B cell (primary cell): ENCODE results near the gene DUT. TPM values are rescaled to one million over a fixed set of nuclear protein-coding genes. Genes with fewer than 3 reads are reported as not detected.

ENCODE experiments used
- ATAC-seq: fragments of 200-7000 bp; cut with Tn5 transposase; one replicate; pipeline ENCODE4 v1.10.0; 2021; ENCODE audit warnings: low read depth, mild to moderate bottlenecking, moderate number of reproducible peaks, moderate library complexity
- CTCF ChIA-PET: fragments of 350-600 bp; sonication (Branson Sonifier 250); formaldehyde crosslinking; loops from one replicate; lab custom pipeline; 2021; ENCODE audit warnings: antibody characterized with exemption, inconsistent platforms; lab: Charles Lee
- POLR2A ChIA-PET: fragments of 350-600 bp; sonication (Branson Sonifier 250); formaldehyde crosslinking; loops from one replicate; lab custom pipeline; 2021; ENCODE audit warnings: antibody characterized with exemption; lab: Charles Lee
- DNase-seq: peaks from one replicate; pipeline ENCODE4 v3.0.0; 2013
- H2AFZ ChIP-seq: 2 replicates; pipeline ENCODE4 v1.6.1; 2012; ENCODE audit warnings: mild to moderate bottlenecking, low read depth, low read length; ENCODE audit not compliant: insufficient read depth, poor library complexity, severe bottlenecking
- H3K27ac ChIP-seq, 2 donors: 1 replicate in 1 of 2; 2 replicates in 1 of 2; pipeline ENCODE4 v1.5.1; 2012 to 2013; ENCODE audit warnings: low read length in 2 of 2, mild to moderate bottlenecking in 2 of 2, moderate library complexity in 1 of 2
- H3K27me3 ChIP-seq, 4 experiments: fragments of 200-600 bp in 1 of 4; sonication (generic) in 1 of 4; replicated peaks in 1 of 4; 1 replicate in 2 of 4; 2 replicates in 2 of 4; pipeline versions ENCODE4 v1.6.1 to v1.7.0; 2013 to 2016; ENCODE audit warnings: low read length in 3 of 4, mild to moderate bottlenecking in 2 of 4, mixed read lengths in 1 of 4, moderate library complexity in 1 of 4; ENCODE audit not compliant: insufficient read depth in 4 of 4, control insufficient read depth in 3 of 4; ENCODE audit errors: control extremely low read depth in 1 of 4
- H3K36me3 ChIP-seq, 2 experiments: replicated peaks in 1 of 2; 1 replicate in 1 of 2; 2 replicates in 1 of 2; pipeline versions ENCODE4 v1.6.1 to v1.7.1; 2013; ENCODE audit warnings: low read length in 1 of 2; ENCODE audit not compliant: insufficient read depth in 2 of 2, control insufficient read depth in 1 of 2; ENCODE audit errors: control extremely low read depth in 1 of 2, extremely low read depth in 1 of 2
- H3K4me1 ChIP-seq, 2 donors: fragments of 200-600 bp in 1 of 2; sonication (generic) in 1 of 2; 1 replicate in 1 of 2; 2 replicates in 1 of 2; pipeline versions ENCODE4 v1.5.1 to v1.6.1; 2013 to 2017; ENCODE audit warnings: low read length in 2 of 2; ENCODE audit not compliant: control insufficient read depth in 2 of 2, insufficient read depth in 2 of 2
- H3K4me2 ChIP-seq: replicated peaks from 2 replicates; pipeline ENCODE3; 2012; ENCODE audit warnings: mild to moderate bottlenecking, low read depth, low read length; ENCODE audit not compliant: poor library complexity, severe bottlenecking
- H3K4me3 ChIP-seq, 5 experiments: fragments of 200-600 bp in 1 of 5; sonication (generic) in 1 of 5; 1 replicate in 3 of 5; 2 replicates in 2 of 5; pipeline versions ENCODE4 v1.5.1 to v1.7.0; 2011 to 2016; ENCODE audit warnings: low read length in 4 of 5, mild to moderate bottlenecking in 4 of 5, low read depth in 2 of 5, control low read depth in 1 of 5, moderate library complexity in 1 of 5; ENCODE audit not compliant: insufficient read depth in 1 of 5; ENCODE audit errors: control extremely low read depth in 1 of 5, extremely low read depth in 1 of 5
- H3K79me2 ChIP-seq: fragments of 200-600 bp; sonication (generic); one replicate; pipeline ENCODE4 v1.6.0; 2016; ENCODE audit warnings: low read length; ENCODE audit not compliant: control insufficient read depth, insufficient read depth
- H3K9ac ChIP-seq: fragments of 200-600 bp; sonication (generic); 2 replicates; pipeline ENCODE4 v1.6.1; 2017; ENCODE audit warnings: mild to moderate bottlenecking, low read length, moderate library complexity
- H3K9me3 ChIP-seq, 3 donors: one replicate each; pipeline versions ENCODE4 v1.6.1 to v1.7.1; 2013; ENCODE audit warnings: low read length in 2 of 3; ENCODE audit not compliant: control insufficient read depth in 2 of 3, insufficient read depth in 1 of 3; ENCODE audit errors: control extremely low read depth in 1 of 3
- H4K20me1 ChIP-seq: 2 replicates; pipeline ENCODE4 v1.6.0; 2012; ENCODE audit warnings: mild to moderate bottlenecking, low read length; ENCODE audit not compliant: insufficient read depth, control insufficient read depth, poor library complexity, severe bottlenecking
- H3K27ac Mint-ChIP-seq: one replicate; pipeline ENCODE4 v1.8.0; 2021; ENCODE audit warnings: mixed read lengths
- H3K27me3 Mint-ChIP-seq: one replicate; pipeline ENCODE4 v1.8.0; 2021; ENCODE audit warnings: mixed read lengths
- H3K4me1 Mint-ChIP-seq: one replicate; pipeline ENCODE4 v1.8.0; 2021; ENCODE audit warnings: mixed read lengths
- H3K4me3 Mint-ChIP-seq: one replicate; pipeline ENCODE4 v1.8.0; 2021; ENCODE audit warnings: mixed read lengths
- H3K9me3 Mint-ChIP-seq: one replicate; pipeline ENCODE4 v1.8.0; 2022; ENCODE audit warnings: mixed read lengths; ENCODE audit not compliant: insufficient read depth
- EZH2 ChIP-seq: IDR thresholded peaks from 2 replicates; pipeline ENCODE4 v1.6.1; 2012; ENCODE audit warnings: borderline replicate concordance, low read depth, mild to moderate bottlenecking, moderate library complexity, low read length; ENCODE audit not compliant: insufficient read depth, poor library complexity, severe bottlenecking
- WGBS: methylation state at CpG from one replicate; pipeline ENCODE4 v1.1.5; 2013; ENCODE audit warnings: missing lambda C conversion rate; ENCODE audit not compliant: insufficient coverage; 5-methylcytosine and 5-hydroxymethylcytosine counted together
- intact Hi-C: fragments of 100-400 bp; cut with micrococcal nuclease; formaldehyde crosslinking; loops from one replicate; pipeline ENCODE4 v1.10.0; 2022
- polyA plus RNA-seq: library from polyadenylated mRNA; depleted of rRNA; stranded (reverse); fragments of >200 nt; gene quantifications from 2 replicates; pipeline ENCODE4 v1.2.3, GENCODE V29; 2012
- total RNA-seq, 2 donors: library from RNA; stranded (reverse); fragments of 120-200 nt in 1 of 2; gene quantifications; 1 replicate in 1 of 2; 2 replicates in 1 of 2; pipeline versions ENCODE4 v1.2.3 to v1.2.4, GENCODE V29; 2013 to 2022
- TF ChIP-seq, protein P1 (sequence below): fragments of 200-600 bp; IDR thresholded peaks from one replicate; pipeline ENCODE4 v1.8.0; 2022; ENCODE audit warnings: antibody characterized with exemption, mild to moderate bottlenecking

The DUT gene
- total and polyA plus RNA-seq, 2 donors (not counting 1 experiment from before 2014, with no cell fraction given), result 59.5 to 84.7 TPM

DNA sequence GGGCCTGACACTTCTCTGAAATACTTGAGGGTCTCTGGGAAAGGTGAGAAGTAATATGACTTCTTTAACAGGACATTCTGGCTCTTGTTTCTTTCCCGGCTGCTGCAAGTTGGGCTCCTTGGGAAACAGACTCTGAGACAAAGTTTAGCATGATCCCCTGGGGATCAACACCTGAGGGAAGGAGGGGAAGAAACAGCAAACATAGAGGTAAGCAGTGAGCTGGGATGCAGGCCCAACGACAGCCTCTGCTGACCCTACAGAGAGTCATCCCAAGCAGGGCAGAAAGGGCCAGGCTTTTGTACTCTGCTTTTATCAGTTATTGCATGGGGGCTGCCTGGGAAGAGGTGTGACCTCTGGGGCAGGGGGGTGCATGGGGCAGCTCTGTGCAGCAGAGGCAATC, 26.8 kb upstream of the DUT start:
- DNase-seq, result no peak
- Mint-ChIP-seq H3K27ac (no peak overlapping the region), H3K4me1 (no peaks in the 10 kb centered on the region), H3K27me3 (no peaks in the 10 kb centered on the region), H3K4me3 (no peak overlapping the region), H3K9me3 (no peaks in the 10 kb centered on the region)
- no peak for TF ChIP-seq EZH2
- TF ChIP-seq, protein P1, sequence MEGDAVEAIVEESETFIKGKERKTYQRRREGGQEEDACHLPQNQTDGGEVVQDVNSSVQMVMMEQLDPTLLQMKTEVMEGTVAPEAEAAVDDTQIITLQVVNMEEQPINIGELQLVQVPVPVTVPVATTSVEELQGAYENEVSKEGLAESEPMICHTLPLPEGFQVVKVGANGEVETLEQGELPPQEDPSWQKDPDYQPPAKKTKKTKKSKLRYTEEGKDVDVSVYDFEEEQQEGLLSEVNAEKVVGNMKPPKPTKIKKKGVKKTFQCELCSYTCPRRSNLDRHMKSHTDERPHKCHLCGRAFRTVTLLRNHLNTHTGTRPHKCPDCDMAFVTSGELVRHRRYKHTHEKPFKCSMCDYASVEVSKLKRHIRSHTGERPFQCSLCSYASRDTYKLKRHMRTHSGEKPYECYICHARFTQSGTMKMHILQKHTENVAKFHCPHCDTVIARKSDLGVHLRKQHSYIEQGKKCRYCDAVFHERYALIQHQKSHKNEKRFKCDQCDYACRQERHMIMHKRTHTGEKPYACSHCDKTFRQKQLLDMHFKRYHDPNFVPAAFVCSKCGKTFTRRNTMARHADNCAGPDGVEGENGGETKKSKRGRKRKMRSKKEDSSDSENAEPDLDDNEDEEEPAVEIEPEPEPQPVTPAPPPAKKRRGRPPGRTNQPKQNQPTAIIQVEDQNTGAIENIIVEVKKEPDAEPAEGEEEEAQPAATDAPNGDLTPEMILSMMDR, result no peak
- WGBS, result 50% methylated on average over 1 of the region's 2 CpGs
- ATAC-seq, result no peak
- ChIA-PET POLR2A (no interaction called here), CTCF (no interaction called here)
- no peak overlapping the region for H3K4me3 ChIP-seq
- H4K20me1 ChIP-seq, result no peaks in the 10 kb centered on the region
- no peaks in the 10 kb centered on the region for H3K4me1 ChIP-seq
- no peaks in the 10 kb centered on the region for H3K9me3 ChIP-seq
- intact Hi-C loops, result no loop called here
- no peak overlapping the region for H3K9ac ChIP-seq
- no peaks in the 10 kb centered on the region for H3K79me2 ChIP-seq
- no peaks in the 10 kb centered on the region for H3K27me3 ChIP-seq
- no peak overlapping the region for H2AFZ ChIP-seq
- no peaks in the 10 kb centered on the region for H3K36me3 ChIP-seq
- H3K27ac ChIP-seq, result no peak overlapping the region
- H3K4me2 ChIP-seq, result no peak overlapping the region

GRCh38 chr15:48306639-48307038, 24.6 kb upstream of the DUT start:
- Histone ChIP-seq H3K36me3 (no peaks in the 10 kb centered on the region), H3K79me2 (no peaks in the 10 kb centered on the region), H2AFZ (no peak overlapping the region), H3K27ac (no peak overlapping the region), H3K9ac (no peak overlapping the region), H3K27me3 (no peaks in the 10 kb centered on the region), H3K9me3 (no peaks in the 10 kb centered on the region), H4K20me1 (no peaks in the 10 kb centered on the region), H3K4me1 (no peaks in the 10 kb centered on the region), H3K4me2 (no peak overlapping the region), H3K4me3 (no peak overlapping the region)
- DNase-seq, result no peak
- ChIA-PET CTCF (interaction anchor here (1.6 kb wide), 1 partner anchor 21 kb away, joined by 3 read pairs; no protein-coding TSS in a partner anchor), POLR2A (no interaction called here)
- no peaks in the 10 kb centered on the region for H3K27me3 Mint-ChIP-seq
- H3K27ac Mint-ChIP-seq, result no peak overlapping the region
- no peaks in the 10 kb centered on the region for H3K4me1 Mint-ChIP-seq
- no peak overlapping the region for H3K4me3 Mint-ChIP-seq
- ATAC-seq, result no peak
- intact Hi-C loops, result no loop called here
- TF ChIP-seq, protein P1, result no peak
- no peak for TF ChIP-seq EZH2
- no peaks in the 10 kb centered on the region for H3K9me3 Mint-ChIP-seq
- WGBS, result 100% methylated on average over 1 of the region's 1 CpG
